ENCODE data around the gene UST.
A peak's percentile ranks its signal among the peaks of the same experiment; 100 is the strongest.
"Not testable (repeated sequence)": the region's sequence is repeated elsewhere in the genome, so short reads cannot be mapped to it uniquely, and the experiment has no call there.

The UST gene

GRCh38 chr6:148873154-148873553, 126.3 kb downstream of the UST start:
- Histone ChIP-seq H3K4me3 (ENCODE audit: extremely low read depth, insufficient read depth, low read length, poor library complexity, severe bottlenecking) (no peak overlapping the region), H3K27ac (ENCODE audit: low read depth, low read length, severe bottlenecking) (no peak overlapping the region), H3K4me1 (ENCODE audit: control insufficient read depth, insufficient read depth, low read length, poor library complexity, severe bottlenecking) (peaks cover 14% of the 10 kb centered on the region), H3K9me3 (ENCODE audit: control insufficient read depth, low read length) (no peaks in the 10 kb centered on the region), H3K36me3 (ENCODE audit: control insufficient read depth, insufficient read depth, low read length) (no peaks in the 10 kb centered on the region)
- 94 to 97% methylated on average over 2 to 4 of the region's 4 CpGs for WGBS, 2 experiments (ENCODE audit: insufficient coverage in 2 of 2)

DNA sequence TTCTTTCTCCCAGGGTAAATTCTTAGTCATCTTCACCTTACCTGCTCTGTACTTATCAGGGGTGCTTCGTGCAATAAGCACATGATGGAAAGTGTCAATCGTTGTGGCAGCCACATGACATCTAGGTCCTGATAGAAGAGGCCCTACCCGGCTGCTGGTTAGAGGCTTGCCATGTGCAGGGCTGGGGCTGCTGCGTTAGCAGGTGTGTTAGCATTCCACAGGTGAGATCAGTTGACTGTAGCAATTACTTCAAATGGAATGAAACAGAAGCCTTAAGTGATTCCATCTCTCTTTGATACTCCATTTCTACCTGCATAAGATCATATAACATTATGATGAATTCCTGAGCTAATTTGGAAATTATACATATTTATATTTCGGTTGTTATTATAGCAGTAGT, 127.0 kb downstream of the UST start:
- H3K27ac ChIP-seq (ENCODE audit: low read depth, low read length, severe bottlenecking): no peak overlapping the region
- no peak overlapping the region for H3K4me3 ChIP-seq (ENCODE audit: extremely low read depth, insufficient read depth, low read length, poor library complexity, severe bottlenecking)
- peaks cover 14% of the 10 kb centered on the region for H3K4me1 ChIP-seq (ENCODE audit: control insufficient read depth, insufficient read depth, low read length, poor library complexity, severe bottlenecking)
- 91 to 93% methylated on average over 2 to 4 of the region's 5 CpGs for WGBS, 2 experiments (ENCODE audit: insufficient coverage in 2 of 2)
- H3K36me3 ChIP-seq (ENCODE audit: control insufficient read depth, insufficient read depth, low read length): no peaks in the 10 kb centered on the region
- no peaks in the 10 kb centered on the region for H3K9me3 ChIP-seq (ENCODE audit: control insufficient read depth, low read length)

DNA sequence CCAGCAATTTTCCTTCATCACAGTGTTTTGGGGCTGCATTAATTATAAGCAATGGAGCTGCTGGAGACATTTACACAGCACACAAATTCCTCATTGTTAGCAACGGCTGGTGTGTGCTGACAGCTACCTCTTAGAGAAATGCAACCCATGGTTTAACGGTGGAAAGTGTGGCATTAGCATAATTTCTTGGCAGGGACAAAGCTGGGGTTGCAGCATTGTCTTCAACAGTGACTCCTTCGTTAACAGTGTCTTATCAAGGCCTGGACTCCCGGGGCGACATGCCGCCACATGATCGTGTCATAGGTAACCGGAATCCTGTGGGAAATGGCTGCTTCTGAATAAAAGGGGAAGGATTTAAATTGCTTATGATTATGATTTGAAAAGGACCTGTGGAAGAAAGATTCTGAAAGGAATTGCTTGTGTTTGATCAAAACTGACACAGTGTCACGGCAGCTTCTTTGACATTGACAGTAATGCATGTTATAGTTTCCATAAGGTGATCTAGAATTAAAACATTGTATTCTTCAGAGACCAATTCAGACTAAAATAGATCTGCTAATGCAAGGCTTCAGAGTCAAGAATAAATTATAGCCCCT, 128.0 kb downstream of the UST start:
- no peak overlapping the region for H3K4me3 ChIP-seq (ENCODE audit: extremely low read depth, insufficient read depth, low read length, poor library complexity, severe bottlenecking)
- no peaks in the 10 kb centered on the region for H3K36me3 ChIP-seq (ENCODE audit: control insufficient read depth, insufficient read depth, low read length)
- H3K9me3 ChIP-seq (ENCODE audit: control insufficient read depth, low read length): no peaks in the 10 kb centered on the region
- 77 to 78% methylated on average over 8 to 9 of the region's 9 CpGs for WGBS, 2 experiments (ENCODE audit: insufficient coverage in 2 of 2)
- peak overlapping the region; percentile 38 for H3K27ac ChIP-seq (ENCODE audit: low read depth, low read length, severe bottlenecking)
- peaks cover 7% of the 10 kb centered on the region for H3K4me1 ChIP-seq (ENCODE audit: control insufficient read depth, insufficient read depth, low read length, poor library complexity, severe bottlenecking)

DNA sequence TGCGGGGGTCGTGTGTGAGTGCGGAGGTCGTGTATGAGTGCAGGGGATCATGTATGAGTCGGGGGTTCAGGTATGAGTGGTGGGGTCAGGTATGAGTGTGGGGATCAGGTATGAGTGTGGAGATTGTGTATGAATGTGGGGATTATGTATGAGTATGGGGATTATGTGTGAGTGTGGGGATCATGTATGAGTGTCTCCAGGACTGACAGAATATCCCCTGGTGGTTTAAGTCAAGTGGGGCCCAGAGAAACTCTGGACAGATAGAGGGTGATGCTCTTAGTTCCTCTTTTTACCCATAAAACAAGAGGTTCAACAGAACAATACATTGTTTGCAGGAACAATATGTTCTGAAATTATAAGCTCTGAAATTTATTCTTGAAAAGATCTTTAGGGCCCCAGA, 131.9 kb downstream of the UST start:
- 94 to 97% methylated on average over 5 of the region's 5 CpGs for WGBS, 2 experiments (ENCODE audit: insufficient coverage in 2 of 2)
- Histone ChIP-seq H3K4me3 (ENCODE audit: extremely low read depth, insufficient read depth, low read length, poor library complexity, severe bottlenecking) (no peak overlapping the region), H3K36me3 (ENCODE audit: control insufficient read depth, insufficient read depth, low read length) (no peaks in the 10 kb centered on the region), H3K27ac (ENCODE audit: low read depth, low read length, severe bottlenecking) (no peak overlapping the region), H3K4me1 (ENCODE audit: control insufficient read depth, insufficient read depth, low read length, poor library complexity, severe bottlenecking) (peaks cover 5% of the 10 kb centered on the region), H3K9me3 (ENCODE audit: control insufficient read depth, low read length) (no peaks in the 10 kb centered on the region)

DNA sequence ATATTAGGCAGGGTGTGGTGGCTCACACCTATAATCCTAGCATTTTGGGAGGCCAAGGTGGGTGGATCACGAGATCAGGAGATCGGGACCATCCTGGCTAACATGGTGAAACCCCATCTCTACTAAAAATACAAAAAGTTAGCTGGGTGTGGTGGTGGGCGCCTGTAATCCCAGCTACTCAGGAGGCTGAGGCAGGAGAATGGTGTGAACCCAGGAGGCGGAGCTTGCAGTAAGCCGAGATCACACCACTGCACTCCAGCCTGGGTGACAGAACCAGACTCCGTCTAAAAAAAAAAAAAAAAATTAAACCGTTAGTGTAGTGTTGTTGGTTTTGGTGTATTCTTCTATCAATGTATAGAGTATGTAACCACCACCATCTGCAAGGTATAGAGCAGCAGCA, 133.9 kb downstream of the UST start:
- WGBS, 2 experiments (ENCODE audit: insufficient coverage in 2 of 2): 92 to 93% methylated on average over 2 to 3 of the region's 7 CpGs
- H3K4me1 ChIP-seq (ENCODE audit: control insufficient read depth, insufficient read depth, low read length, poor library complexity, severe bottlenecking); H3K4me3 ChIP-seq (ENCODE audit: extremely low read depth, insufficient read depth, low read length, poor library complexity, severe bottlenecking); H3K36me3 ChIP-seq (ENCODE audit: control insufficient read depth, insufficient read depth, low read length); H3K9me3 ChIP-seq (ENCODE audit: control insufficient read depth, low read length); H3K27ac ChIP-seq (ENCODE audit: low read depth, low read length, severe bottlenecking): not testable (repeated sequence)

DNA sequence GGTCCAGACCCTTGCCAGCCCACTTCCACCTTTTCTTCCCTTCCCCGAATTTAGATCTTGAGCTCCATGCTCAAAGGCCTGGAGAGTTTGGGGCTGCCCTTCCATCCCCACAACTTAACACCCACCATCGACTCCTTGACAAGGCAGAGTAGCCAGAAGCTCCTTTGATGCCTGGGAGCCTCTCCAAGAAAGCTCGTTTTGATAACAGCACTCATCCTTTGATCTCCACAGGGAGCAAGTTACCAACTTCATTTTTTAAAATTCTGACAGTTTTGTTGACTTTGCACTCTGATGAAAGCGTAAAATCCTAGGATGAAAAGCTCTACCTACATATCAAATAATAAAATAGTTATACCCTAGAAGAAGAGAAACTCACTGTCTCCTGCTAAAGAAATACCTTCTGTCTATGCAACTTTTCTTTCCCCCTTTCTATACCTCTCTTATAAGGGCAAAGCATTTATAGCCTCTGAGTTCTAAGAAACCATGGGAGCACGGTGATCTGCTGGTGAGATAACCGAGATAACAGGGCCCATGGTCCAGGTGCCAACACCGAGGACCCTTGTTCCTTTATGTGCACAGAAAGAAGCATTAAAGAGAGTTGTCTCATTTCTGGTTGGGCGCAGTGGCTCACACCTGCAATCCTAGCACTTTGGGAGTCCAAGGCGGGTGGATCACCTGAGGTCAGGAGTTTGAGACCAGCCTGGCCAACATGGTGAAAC, 134.9 kb downstream of the UST start:
- WGBS, 2 experiments (ENCODE audit: insufficient coverage in 2 of 2): 79% methylated on average over 7 to 8 of the region's 9 CpGs

GRCh38 chr6:148883270-148883669, 136.4 kb downstream of the UST start:
- no peaks in the 10 kb centered on the region for H3K9me3 ChIP-seq (ENCODE audit: control insufficient read depth, low read length)
- peaks cover 4% of the 10 kb centered on the region for H3K4me1 ChIP-seq (ENCODE audit: control insufficient read depth, insufficient read depth, low read length, poor library complexity, severe bottlenecking)
- no peak overlapping the region for H3K4me3 ChIP-seq (ENCODE audit: extremely low read depth, insufficient read depth, low read length, poor library complexity, severe bottlenecking)
- WGBS, 2 experiments (ENCODE audit: insufficient coverage in 2 of 2): 81 to 100% methylated on average over 2 of the region's 2 CpGs
- H3K27ac ChIP-seq (ENCODE audit: low read depth, low read length, severe bottlenecking): no peak overlapping the region
- H3K36me3 ChIP-seq (ENCODE audit: control insufficient read depth, insufficient read depth, low read length): no peaks in the 10 kb centered on the region

More for the DNA sequence above, 134.9 kb downstream of the UST start:
- H3K9me3 ChIP-seq (ENCODE audit: control insufficient read depth, low read length): no peaks in the 10 kb centered on the region
- H3K4me3 ChIP-seq (ENCODE audit: extremely low read depth, insufficient read depth, low read length, poor library complexity, severe bottlenecking): no peak overlapping the region
- no peak overlapping the region for H3K27ac ChIP-seq (ENCODE audit: low read depth, low read length, severe bottlenecking)
- H3K4me1 ChIP-seq (ENCODE audit: control insufficient read depth, insufficient read depth, low read length, poor library complexity, severe bottlenecking): peaks cover 4% of the 10 kb centered on the region
- H3K36me3 ChIP-seq (ENCODE audit: control insufficient read depth, insufficient read depth, low read length): no peaks in the 10 kb centered on the region

- WGBS, 2 experiments (ENCODE audit: insufficient coverage in 2 of 2): 100% methylated on average over 1 to 2 of the region's 2 CpGs
- Histone ChIP-seq H3K9me3 (ENCODE audit: control insufficient read depth, low read length) (no peaks in the 10 kb centered on the region), H3K4me1 (ENCODE audit: control insufficient read depth, insufficient read depth, low read length, poor library complexity, severe bottlenecking) (peaks cover 4% of the 10 kb centered on the region), H3K36me3 (ENCODE audit: control insufficient read depth, insufficient read depth, low read length) (no peaks in the 10 kb centered on the region), H3K27ac (ENCODE audit: low read depth, low read length, severe bottlenecking) (no peak overlapping the region), H3K4me3 (ENCODE audit: extremely low read depth, insufficient read depth, low read length, poor library complexity, severe bottlenecking) (no peak overlapping the region)
These were observed 137.6 kb downstream of the UST start for GRCh38 chr6:148884461-148884860.

GRCh38 chr6:148885136-148885865, 138.5 kb downstream of the UST start:
- no peak overlapping the region for H3K4me3 ChIP-seq (ENCODE audit: extremely low read depth, insufficient read depth, low read length, poor library complexity, severe bottlenecking)
- no peaks in the 10 kb centered on the region for H3K9me3 ChIP-seq (ENCODE audit: control insufficient read depth, low read length)
- H3K27ac ChIP-seq (ENCODE audit: low read depth, low read length, severe bottlenecking): no peak overlapping the region
- no peaks in the 10 kb centered on the region for H3K36me3 ChIP-seq (ENCODE audit: control insufficient read depth, insufficient read depth, low read length)
- peaks cover 4% of the 10 kb centered on the region for H3K4me1 ChIP-seq (ENCODE audit: control insufficient read depth, insufficient read depth, low read length, poor library complexity, severe bottlenecking)
- WGBS, 2 experiments (ENCODE audit: insufficient coverage in 2 of 2): 96 to 97% methylated on average over 3 to 4 of the region's 6 CpGs

GRCh38 chr6:148885925-148886845, 139.4 kb downstream of the UST start:
- Histone ChIP-seq H3K9me3 (ENCODE audit: control insufficient read depth, low read length) (no peaks in the 10 kb centered on the region), H3K4me3 (ENCODE audit: extremely low read depth, insufficient read depth, low read length, poor library complexity, severe bottlenecking) (no peak overlapping the region), H3K36me3 (ENCODE audit: control insufficient read depth, insufficient read depth, low read length) (no peaks in the 10 kb centered on the region), H3K27ac (ENCODE audit: low read depth, low read length, severe bottlenecking) (no peak overlapping the region), H3K4me1 (ENCODE audit: control insufficient read depth, insufficient read depth, low read length, poor library complexity, severe bottlenecking) (peaks cover 4% of the 10 kb centered on the region)
- 85 to 97% methylated on average over 4 to 5 of the region's 7 CpGs for WGBS, 2 experiments (ENCODE audit: insufficient coverage in 2 of 2)
